GM21737 (cell line): ENCODE data around the gene CROCC2.

Experiments used
- ATAC-seq: cut with Tn5 transposase; IDR thresholded peaks from one replicate; pipeline ENCODE4 v1.9.1; 2021; ENCODE audit warnings: mild to moderate bottlenecking, moderate library complexity; ENCODE audit not compliant: unreplicated experiment

Gene CROCC2

DNA sequence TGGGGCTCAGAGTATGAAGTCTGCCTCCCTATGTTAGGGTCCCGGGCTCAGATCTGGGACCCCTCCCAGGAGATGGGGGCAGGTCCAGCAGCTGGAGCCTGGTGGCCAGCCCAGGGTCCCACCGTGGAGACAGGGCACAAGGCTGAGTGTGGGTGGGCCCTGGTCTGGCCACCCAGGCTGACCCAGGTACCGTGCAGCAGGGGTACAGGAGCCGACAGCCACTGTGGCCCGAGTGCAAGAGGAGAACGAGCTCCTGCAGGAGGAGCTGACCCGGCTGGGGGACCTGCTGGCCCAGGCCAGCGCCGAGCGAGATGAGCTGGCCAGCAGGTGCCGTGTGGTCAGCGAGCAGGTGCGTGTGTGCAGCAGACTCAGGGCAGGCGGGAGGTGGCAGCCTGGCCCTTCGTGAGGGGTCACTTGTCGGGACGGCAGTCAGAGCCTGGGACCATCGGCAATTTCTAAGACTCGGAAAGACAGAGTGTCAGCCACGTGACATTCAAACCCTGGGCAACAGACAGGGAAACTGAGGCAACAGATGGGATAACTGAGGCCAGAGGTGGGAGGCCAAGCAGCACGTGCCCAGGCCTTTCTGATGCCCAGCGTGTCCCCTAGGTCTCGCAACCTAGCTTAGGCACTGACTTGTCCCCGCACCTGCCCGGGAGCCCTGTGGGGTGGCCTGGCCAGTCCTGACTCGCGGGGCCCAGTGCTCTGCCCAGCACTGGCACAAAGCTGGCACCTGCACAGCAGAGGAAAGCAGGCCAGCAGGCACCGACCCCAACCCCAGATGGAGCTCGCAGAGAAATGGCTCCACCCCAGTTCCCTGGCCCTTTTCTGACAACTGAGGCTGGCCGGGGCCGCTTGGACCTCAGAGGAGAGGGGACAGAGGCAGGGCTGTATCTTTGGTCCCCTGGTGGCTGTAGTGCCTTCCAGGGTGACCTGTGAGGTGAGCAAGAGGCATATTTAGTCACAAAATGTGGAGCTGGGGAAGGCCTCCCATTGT, 13.9 kb downstream of the CROCC2 start:
- ATAC-seq, result no peak

DNA sequence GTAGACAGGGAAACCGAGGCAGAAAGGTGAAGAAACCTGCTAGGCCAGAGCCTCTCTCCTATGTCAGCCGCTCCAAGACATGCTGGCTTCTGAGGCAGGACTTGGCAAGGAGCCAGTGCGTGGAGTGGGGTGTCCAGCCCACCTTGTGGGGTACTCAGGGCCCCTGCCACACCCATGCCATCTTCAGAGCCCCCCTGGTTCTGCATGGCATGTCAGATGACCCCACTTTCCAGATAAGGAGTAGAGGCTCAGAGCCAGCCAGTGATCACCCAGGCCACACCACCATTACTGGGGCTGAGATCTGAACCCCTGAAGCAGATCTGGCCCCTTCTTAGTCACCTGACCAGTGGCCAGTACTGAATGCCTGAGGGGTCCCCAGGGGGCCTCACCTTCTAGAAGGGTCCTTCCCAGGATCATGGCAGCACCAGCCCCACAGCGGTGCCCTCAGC, 14.7 kb downstream of the CROCC2 start:
- ATAC-seq, result no peak

DNA sequence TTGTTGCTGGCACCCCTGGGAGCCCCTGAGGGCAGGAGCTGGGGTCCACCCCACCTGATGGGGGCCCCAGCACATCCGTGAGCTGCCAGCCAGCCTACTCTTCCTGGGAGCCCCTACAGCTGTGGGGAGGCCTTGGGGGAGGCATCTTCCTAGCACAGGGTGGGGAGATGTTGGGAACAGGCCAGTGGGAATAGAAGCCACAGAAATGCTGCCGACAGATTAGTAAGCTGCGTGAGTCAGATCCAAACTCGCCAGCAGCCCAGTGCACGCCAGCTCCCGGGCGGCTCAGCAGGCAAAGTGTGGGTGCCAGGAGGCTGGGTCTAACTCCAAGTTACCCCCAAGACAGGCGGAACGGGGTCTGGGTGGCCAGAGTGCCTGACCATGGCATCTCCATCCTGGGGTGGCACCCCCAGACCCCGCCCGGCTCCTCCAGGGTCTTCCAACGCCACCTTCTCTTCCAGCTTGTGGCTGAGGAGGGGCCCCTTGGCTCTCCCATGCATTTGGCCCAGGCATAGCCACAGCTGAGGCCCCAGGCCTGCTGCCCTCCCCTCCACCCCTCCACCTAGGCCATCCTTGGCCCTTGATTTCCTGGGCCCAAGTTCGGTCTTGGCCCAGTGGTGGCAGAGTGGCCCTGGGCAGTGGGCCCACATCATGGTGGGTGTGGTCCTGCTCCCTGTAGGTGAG, 15.3 kb downstream of the CROCC2 start:
- no peak for ATAC-seq

GRCh38 chr2:240921995-240922244, 15.8 kb downstream of the CROCC2 start:
- no peak for ATAC-seq

- no peak for ATAC-seq
These were observed 16.3 kb downstream of the CROCC2 start for GRCh38 chr2:240922245-240922981.

GRCh38 chr2:240922982-240923537, 16.9 kb downstream of the CROCC2 start:
- no peak for ATAC-seq

DNA sequence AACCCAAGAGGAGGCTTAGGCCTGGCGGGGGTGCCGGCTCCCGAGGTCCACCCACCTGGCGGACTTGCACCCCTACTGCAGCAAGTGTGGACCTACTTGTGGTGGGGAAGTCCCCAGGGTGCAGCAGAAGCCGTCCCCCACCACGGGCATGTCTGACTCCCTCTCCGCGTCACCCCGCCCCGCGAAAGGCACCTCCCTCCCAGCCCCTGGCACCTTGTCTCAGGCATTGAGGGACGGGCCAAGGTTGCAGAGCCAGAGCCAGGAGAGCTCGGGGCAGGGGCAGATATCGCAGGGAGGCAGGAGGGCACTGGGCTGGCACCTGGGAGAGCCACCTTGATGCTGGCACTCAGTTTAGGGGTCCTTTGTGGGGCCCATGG, 19.0 kb downstream of the CROCC2 start:
- ATAC-seq, result no peak

DNA sequence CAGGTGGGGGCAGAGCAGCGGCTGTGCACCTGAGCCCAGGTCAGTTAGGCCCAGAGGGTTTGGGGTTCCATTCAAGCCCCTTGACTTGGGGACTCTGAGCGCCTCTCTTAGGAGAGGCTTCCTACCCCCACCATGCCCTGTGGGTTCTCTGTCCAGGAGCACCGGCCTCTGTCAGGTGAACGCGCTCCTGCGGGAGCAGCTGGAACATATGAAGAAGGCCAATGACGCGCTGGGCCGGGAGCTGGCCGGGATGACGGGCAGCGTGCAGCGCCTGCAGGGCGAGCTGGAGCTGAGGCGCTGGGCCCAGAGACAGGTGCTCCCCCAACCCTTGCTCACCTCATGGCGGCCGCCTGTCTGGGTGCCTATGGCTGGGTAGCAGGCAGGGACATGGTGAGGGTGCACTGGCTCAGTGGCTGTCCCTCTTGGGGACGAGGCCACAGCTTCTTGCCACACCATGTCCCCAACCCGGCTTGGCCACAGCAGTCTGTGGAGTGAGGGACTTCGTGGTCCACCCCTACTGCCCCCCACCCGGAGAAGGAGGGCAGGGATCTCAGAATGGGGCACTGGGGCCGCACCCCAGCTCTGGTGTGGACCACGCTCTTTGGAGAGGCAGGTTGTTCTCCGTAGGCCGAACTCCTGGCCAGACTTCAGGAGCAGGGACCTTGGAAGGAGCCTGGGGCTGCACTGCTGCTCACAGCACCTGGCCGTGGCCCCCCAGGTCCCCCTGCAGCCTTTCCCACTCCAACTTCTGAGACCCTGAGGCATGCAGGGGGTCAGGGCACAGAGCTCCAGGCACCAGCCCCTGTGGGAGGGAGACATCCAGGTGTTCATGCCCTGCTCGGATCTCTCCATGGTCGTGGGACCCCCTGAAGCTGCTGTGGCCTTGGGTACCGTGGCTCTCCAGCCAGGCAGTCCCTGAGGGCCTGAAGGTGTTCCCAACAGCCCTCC, 19.7 kb downstream of the CROCC2 start:
- no peak for ATAC-seq

DNA sequence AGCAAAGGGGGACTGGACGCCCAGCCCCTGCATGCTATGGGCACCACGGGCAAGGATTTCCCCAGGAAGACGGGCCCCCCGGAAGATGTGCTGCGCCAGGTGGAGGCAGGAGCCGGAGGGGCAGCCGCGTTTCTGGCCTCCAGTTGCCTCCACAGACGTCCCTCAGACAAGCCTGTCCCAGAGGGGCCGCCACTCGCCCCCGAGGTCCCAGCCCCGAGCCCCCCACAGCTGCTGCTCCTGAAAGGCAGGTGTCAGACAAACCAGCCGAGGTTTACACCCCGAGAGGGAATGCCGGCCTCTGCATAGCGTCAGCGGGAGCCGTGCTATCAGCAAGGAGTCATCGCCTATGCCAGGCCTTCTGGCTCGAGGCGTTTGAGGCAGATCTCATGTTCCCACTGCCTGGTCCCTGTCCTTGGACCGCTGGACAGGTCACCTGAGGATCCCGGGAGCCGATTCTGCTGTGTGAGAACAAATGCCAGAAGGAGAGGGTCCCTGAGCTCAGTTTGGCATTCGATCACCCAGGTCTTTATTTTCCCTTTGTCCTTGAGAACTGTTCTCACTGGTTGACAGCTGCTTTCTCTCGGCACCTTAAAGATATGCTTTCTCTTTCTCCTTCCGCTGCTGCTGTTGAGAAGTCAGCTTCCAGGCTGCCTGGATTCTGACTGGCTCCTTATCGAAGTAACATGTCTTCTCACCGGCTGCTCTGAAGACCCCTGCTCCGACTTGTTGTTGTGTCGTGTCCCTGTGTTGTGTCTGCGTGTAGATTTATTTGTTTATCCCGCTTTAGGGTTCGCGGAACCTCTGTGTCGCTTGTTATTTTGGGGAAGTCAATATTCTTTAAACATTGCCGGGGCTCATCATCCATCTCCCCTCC, 20.6 kb downstream of the CROCC2 start:
- ATAC-seq, result no peak

DNA sequence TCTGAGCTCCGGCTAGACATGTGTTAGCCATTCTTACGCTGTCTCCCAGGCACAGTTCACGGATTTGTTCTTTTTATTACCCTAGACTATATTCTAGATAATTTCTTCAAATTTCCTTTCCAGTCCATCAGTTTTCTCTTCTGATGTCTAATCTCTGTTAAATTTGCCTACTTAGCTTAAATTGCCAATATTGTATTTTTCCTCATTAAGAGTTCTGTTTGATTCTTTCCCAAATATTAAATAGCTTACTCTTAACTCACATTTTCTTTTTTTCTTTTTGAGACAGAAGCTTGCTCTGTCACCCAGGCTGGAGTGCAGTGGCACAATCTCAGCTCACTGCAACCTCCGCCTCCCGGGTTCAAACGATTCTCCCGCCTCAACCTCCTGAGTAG, 21.2 kb downstream of the CROCC2 start:
- no peak for ATAC-seq

GRCh38 chr2:240928476-240929363, 22.6 kb downstream of the CROCC2 start:
- ATAC-seq, result no peak

- no peak for ATAC-seq
These were observed 23.4 kb downstream of the CROCC2 start for GRCh38 chr2:240929364-240930095.

DNA sequence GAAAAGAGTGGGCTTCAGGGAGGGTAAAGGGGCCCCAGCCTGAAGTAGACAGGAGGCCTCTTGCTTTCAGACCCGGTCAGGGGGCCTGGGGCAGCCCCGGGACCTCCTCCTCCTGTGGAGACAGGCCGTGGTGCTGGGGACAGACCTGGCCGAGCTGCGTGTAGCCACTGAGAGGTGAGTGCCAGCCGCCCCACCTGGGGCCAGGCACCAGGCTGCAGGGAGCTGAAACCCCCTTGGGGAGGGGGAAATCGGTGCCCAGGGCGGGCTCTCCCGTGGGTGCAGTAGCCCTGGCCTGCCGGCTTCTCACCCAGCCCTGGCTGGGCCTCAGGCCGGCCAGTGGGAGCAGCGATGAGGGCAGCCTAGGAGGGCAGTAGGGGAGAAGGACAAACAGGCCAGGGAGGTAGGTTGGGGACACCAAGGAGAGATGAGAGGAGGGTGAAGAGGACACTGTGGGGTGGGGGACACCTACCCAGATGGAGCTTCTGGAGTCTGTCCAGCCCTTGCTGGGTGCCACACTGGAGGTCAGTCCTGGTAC, 24.0 kb downstream of the CROCC2 start:
- no peak for ATAC-seq

DNA sequence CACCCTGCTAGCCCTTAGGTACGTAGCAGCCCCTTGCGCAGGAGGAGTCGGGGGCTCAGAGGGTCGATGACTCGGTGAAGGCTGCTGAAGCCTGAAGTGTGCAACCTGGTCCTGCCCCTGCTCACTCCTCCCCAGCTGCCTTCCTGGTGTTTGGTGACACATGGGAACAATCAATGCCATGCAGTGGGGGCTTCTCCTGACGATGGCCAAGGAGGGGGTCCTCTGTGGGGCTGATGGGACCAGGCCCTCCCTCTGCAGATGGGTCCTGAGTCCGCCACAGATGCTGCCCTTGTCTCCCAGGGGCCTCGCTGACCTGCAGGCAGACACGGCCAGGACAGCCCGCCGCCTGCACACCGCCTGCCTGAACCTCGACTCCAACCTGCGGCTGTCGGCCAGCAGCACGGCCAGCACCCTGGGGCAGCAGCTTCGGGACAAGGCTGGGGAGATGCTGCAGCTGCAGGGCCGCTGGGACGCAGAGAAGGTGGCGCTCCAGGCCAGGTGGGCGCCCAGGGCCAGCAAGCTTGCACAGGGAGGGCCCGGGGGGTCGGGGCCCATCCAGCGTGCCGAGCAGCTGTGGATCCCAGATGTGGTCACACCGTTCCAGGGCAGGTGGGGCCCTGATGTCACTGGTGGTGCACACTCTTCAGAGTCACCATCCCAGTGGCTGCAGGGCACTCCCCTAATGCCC, 24.6 kb downstream of the CROCC2 start:
- no peak for ATAC-seq

- ATAC-seq, result no peak
These were observed 25.3 kb downstream of the CROCC2 start for GRCh38 chr2:240931319-240931949.

DNA sequence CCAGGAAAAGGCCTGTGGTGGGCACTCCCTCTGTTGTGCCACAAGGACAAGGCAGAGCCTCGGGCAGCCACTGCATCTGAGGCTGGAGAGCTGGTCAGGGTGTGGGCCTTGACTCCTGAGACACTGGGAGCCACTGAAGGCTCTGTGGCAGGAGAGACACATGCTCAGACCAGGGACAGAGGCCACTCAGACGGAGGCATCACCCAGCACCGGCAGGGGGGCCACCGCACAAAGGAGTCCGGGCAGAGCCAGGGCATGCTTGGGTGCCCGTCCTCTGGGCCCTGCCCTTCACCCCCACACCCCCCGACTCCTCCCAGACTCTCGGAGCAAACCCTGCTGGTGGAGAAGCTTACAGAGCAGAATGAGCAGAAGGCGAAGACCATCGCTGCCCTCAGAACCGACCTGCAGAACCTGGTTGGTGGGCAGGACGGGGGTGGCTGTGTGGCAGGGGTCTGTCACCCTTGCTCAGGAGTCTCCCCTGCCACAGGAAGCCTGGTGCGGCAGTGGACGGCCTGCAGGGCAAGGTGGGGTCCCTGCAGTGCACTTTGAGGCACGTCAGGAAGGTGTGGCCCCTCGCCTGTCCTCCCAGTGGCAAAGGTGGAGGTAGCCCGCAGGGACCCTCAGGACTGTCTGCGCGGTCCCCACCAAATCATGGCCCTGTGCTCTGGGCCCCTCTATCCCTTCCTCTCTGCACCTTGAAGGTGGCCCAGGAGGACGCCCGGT, 26.0 kb downstream of the CROCC2 start:
- ATAC-seq, result no peak
